ENCODE results near the gene DNAJC3.

- TF ChIP-seq JUND (IDR thresholded peaks at IDR 0.05), result no peak
- TF ChIP-seq CTCF (IDR thresholded peaks at IDR 0.05; ENCODE audit: low read depth, low read length, missing input control), result no peak
- no peak for TF ChIP-seq GABPA (IDR thresholded peaks at IDR 0.05 in 1 of 2, conservative IDR thresholded peaks at IDR 0.05 in 1 of 2)
- no peak for TF ChIP-seq REST (IDR thresholded peaks at IDR 0.05)
- no peak for TF ChIP-seq TAF1 (conservative IDR thresholded peaks at IDR 0.05)
These were observed 79.1 kb downstream of the DNAJC3 start for GRCh38 chr13:95756072-95756471.

Measured in liver (tissue), 3 donors.